ENCODE measurements around the gene PPP1R14C.

The PPP1R14C gene

DNA sequence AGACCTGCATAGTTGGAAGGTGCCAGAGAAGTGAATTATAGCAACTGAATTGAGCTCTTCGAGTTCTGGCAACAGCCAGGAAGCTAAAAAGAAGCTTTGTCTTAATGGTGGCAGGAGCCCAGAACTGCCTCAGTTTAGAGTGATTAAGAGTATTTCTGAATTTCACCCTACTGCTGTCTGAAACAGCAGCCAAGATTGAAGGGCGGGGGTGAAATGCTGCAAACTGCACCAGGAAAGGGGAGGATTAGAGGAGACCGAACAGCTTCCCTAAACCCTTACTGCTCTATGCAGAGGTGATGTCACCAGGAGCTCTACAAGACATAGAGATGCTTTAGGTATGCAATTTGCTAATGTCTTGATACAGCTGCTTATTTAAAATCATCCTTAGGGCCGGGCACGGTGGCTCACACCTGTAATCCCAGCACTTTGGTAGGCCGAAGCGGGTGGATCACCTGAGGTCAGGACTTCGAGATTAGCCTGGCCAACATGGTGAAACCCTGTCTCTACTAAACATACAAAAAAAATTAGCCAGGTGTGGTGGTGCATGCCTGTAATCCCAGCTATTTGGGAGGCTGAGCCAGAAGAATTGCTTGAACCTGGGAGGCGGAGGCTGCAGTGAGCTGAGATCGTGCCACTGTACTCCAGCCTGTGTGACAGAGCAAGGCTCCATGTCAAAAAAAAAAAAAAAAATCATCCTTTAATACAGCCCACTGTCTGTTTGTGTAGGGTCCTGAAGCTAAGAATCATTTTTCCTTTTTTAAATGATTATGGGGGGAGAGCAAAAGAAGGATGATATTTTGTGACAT is 134.3 kb downstream of the PPP1R14C start:
- Histone ChIP-seq H3K4me3 (peak overlapping the region; percentile 50), H3K27ac (no peak overlapping the region), H3K36me3 (ENCODE audit: insufficient read depth, low read length) (no peaks in the 10 kb centered on the region), H3K9ac (ENCODE audit: insufficient read length) (no peak overlapping the region), H3K9me3 (ENCODE audit: low read depth, low read length) (no peaks in the 10 kb centered on the region)
- DNase-seq (ENCODE audit: low read depth, low spot score): no peak
- TF ChIP-seq EZH2 (IDR thresholded peaks at IDR 0.05): no peak
- no peak for TF ChIP-seq POLR2AphosphoS5 (IDR thresholded peaks at IDR 0.05; ENCODE audit: borderline replicate concordance, low read depth, low read length)
- TF ChIP-seq FOXP2 (optimal IDR thresholded peaks at IDR 0.05; ENCODE audit: control extremely low read depth, extremely low read length, insufficient read depth): no peak

DNA sequence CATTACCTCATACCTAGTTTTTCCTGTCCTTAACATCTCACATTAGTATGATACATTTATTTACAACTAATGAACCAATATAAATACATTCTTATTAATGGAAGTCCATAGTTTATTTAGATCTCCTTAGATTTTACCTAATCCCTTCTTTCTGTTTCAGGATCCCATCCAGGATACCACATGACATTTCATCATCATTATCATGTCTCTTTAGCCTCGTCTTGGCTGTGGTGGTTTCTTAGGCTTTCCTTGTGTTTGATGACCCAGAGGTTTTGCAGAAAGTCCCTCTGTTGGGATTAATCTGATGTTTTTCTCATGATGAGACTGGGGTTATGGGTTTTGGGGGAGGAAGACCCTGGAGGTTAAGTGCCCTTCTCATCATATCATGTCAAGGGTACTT is 136.7 kb downstream of the PPP1R14C start:
- no peak overlapping the region for H3K4me3 ChIP-seq

DNA sequence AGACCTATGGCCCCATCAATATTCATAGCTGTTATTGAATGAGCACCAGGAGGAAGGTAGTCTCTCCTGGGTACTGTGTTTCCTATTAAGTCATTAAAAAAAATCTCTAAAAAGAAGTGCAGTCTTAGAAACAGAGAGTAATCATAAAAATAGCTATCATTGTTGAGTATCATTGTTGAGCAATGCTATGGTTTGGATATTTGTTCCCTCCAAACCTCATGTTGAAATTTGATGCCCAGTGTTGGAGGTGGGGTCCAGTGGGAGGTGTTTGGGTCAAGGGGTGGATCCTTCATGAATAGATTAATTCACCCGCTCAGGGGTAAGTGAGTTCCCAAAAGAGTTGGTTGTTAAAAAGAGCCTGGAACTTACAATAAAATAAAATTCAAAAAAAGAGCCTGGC is 137.9 kb downstream of the PPP1R14C start:
- Histone ChIP-seq H3K27ac (no peak overlapping the region), H3K9ac (ENCODE audit: insufficient read length) (no peak overlapping the region), H3K4me3 (no peak overlapping the region), H3K36me3 (ENCODE audit: insufficient read depth, low read length) (no peaks in the 10 kb centered on the region), H3K9me3 (ENCODE audit: low read depth, low read length) (no peaks in the 10 kb centered on the region)
- TF ChIP-seq POLR2AphosphoS5 (IDR thresholded peaks at IDR 0.05; ENCODE audit: borderline replicate concordance, low read depth, low read length) (no peak), FOXP2 (optimal IDR thresholded peaks at IDR 0.05; ENCODE audit: control extremely low read depth, extremely low read length, insufficient read depth) (no peak), EZH2 (IDR thresholded peaks at IDR 0.05) (no peak)
- DNase-seq (ENCODE audit: low read depth, low spot score): no peak

More for the DNA sequence above, 136.7 kb downstream of the PPP1R14C start:
- H3K9me3 ChIP-seq (ENCODE audit: low read depth, low read length): no peaks in the 10 kb centered on the region
- H3K36me3 ChIP-seq (ENCODE audit: insufficient read depth, low read length): no peaks in the 10 kb centered on the region
- TF ChIP-seq EZH2 (IDR thresholded peaks at IDR 0.05) (no peak), FOXP2 (optimal IDR thresholded peaks at IDR 0.05; ENCODE audit: control extremely low read depth, extremely low read length, insufficient read depth) (no peak), POLR2AphosphoS5 (IDR thresholded peaks at IDR 0.05; ENCODE audit: borderline replicate concordance, low read depth, low read length) (no peak)
- no peak overlapping the region for H3K9ac ChIP-seq (ENCODE audit: insufficient read length)
- no peak for DNase-seq (ENCODE audit: low read depth, low spot score)
- H3K27ac ChIP-seq: no peak overlapping the region

DNA sequence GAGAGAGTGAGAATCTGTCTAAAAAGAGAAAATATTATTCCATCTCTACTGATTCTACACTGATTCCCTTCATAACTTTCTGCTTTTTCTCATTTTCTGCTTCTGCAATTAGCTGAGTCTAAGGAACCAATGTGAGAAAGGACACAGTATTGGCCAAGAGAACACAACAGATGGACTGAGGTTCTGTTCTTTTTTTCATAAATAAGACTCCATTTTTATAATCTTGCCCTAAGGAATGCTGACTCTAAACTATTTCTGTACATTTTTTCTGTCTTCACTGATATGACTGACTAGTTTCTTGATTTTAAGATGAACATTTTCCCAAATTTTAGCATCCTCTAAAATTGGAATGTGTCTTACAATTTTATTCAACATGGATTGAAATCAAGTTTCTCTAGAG is 138.9 kb downstream of the PPP1R14C start:
- H3K36me3 ChIP-seq (ENCODE audit: insufficient read depth, low read length): no peaks in the 10 kb centered on the region
- no peak for DNase-seq (ENCODE audit: low read depth, low spot score)
- no peak overlapping the region for H3K4me3 ChIP-seq
- no peak overlapping the region for H3K27ac ChIP-seq
- H3K9ac ChIP-seq (ENCODE audit: insufficient read length): no peak overlapping the region
- TF ChIP-seq FOXP2 (optimal IDR thresholded peaks at IDR 0.05; ENCODE audit: control extremely low read depth, extremely low read length, insufficient read depth) (no peak), EZH2 (IDR thresholded peaks at IDR 0.05) (no peak), POLR2AphosphoS5 (IDR thresholded peaks at IDR 0.05; ENCODE audit: borderline replicate concordance, low read depth, low read length) (no peak)
- no peaks in the 10 kb centered on the region for H3K9me3 ChIP-seq (ENCODE audit: low read depth, low read length)

DNA sequence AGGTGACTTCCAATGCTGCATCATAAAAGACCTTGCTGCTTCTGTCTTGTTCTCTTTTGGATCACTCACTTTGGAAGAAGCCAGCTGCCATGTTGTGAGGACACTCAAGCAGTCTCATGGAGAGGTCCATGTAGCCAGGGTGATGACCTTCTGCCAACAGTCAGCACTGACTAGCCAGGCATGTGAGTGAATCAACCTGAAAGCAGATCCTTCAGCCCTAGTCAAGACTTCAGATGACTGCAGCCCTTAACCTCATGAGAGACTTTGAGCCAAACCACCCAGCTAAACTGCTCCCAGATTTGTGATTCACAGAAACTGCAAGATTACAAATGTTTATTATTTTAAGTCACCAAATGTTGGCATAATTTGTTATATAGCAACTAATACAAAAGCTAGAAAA is 140.0 kb downstream of the PPP1R14C start:
- DNase-seq (ENCODE audit: low read depth, low spot score): no peak
- Histone ChIP-seq H3K4me3 (no peak overlapping the region), H3K36me3 (ENCODE audit: insufficient read depth, low read length) (no peaks in the 10 kb centered on the region), H3K9ac (ENCODE audit: insufficient read length) (no peak overlapping the region), H3K27ac (no peak overlapping the region), H3K9me3 (ENCODE audit: low read depth, low read length) (no peaks in the 10 kb centered on the region)
- no peak for TF ChIP-seq EZH2 (IDR thresholded peaks at IDR 0.05)
- no peak for TF ChIP-seq FOXP2 (optimal IDR thresholded peaks at IDR 0.05; ENCODE audit: control extremely low read depth, extremely low read length, insufficient read depth)
- no peak for TF ChIP-seq POLR2AphosphoS5 (IDR thresholded peaks at IDR 0.05; ENCODE audit: borderline replicate concordance, low read depth, low read length)

DNA sequence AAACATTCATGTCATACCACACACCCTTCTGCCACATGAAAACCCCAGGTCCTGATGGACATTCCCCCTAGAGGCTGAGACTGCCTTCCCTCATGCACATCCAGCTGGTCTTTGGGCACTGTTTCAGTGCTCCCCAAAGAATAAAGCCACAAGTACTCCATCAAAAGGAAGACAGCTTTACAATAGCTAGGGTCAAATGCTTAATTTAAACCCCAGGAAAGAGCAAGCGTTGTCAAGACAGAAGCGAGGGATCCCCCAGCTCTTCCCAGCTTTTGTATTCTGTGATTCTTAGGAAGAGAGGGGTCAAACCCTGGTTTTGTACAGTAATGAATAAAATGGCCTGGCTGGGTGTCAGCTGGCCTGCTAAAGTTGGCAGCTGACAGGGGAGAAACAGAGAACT is 143.6 kb downstream of the PPP1R14C start:
- TF ChIP-seq FOXP2 (optimal IDR thresholded peaks at IDR 0.05; ENCODE audit: control extremely low read depth, extremely low read length, insufficient read depth): no peak
- TF ChIP-seq EZH2 (IDR thresholded peaks at IDR 0.05): no peak
- no peak for TF ChIP-seq POLR2AphosphoS5 (IDR thresholded peaks at IDR 0.05; ENCODE audit: borderline replicate concordance, low read depth, low read length)
- no peaks in the 10 kb centered on the region for H3K36me3 ChIP-seq (ENCODE audit: insufficient read depth, low read length)
- H3K4me3 ChIP-seq: no peak overlapping the region
- H3K9ac ChIP-seq (ENCODE audit: insufficient read length): no peak overlapping the region
- H3K9me3 ChIP-seq (ENCODE audit: low read depth, low read length): no peaks in the 10 kb centered on the region
- no peak overlapping the region for H3K27ac ChIP-seq
- DNase-seq (ENCODE audit: low read depth, low spot score): no peak

DNA sequence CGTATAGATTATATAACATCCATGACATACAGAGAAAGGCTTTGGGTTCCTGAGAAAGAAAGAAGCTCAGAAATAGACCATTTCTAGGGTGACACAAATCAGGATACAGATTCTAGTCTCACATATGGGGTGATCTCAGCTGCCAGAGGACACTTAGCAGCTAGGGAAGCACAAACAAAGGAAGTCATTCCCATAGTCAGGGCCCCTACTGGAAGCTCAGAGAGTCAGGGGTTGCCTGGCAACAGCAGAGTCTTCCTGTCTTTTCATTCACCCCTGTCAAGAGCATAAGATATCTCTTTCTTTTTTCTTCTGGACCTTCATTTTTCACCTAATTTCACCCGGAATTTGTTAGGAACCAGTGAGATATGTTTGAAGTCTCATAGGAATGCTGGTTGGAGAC is 144.1 kb downstream of the PPP1R14C start:
- Histone ChIP-seq H3K4me3 (no peak overlapping the region), H3K36me3 (ENCODE audit: insufficient read depth, low read length) (no peaks in the 10 kb centered on the region)
- no peak for DNase-seq (ENCODE audit: low read depth, low spot score)

DNA sequence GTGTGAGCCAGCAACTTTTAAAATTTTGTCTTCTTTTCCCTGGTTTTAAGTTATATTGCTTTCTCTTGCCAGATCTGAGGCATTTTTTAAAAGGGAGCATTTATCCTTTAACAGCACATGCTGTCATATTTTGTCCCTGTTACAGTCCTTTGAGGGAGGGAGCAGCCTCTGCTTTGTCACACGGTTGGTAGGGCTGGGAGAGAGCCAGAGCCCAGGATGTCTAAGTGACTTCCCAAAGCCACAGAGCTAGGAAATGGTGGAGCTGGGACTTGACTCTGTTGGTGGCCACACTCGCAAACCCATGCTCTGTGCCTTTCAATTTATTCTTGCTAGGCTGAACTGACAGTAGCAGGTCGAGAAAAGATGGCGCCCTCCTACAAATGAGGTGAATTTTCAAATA is 145.6 kb downstream of the PPP1R14C start:
- Histone ChIP-seq H3K9ac (ENCODE audit: insufficient read length) (no peak overlapping the region), H3K27ac (no peak overlapping the region), H3K4me3 (no peak overlapping the region), H3K36me3 (ENCODE audit: insufficient read depth, low read length) (no peaks in the 10 kb centered on the region), H3K9me3 (ENCODE audit: low read depth, low read length) (no peaks in the 10 kb centered on the region)
- no peak for TF ChIP-seq EZH2 (IDR thresholded peaks at IDR 0.05)
- TF ChIP-seq POLR2AphosphoS5 (IDR thresholded peaks at IDR 0.05; ENCODE audit: borderline replicate concordance, low read depth, low read length): no peak
- TF ChIP-seq FOXP2 (optimal IDR thresholded peaks at IDR 0.05; ENCODE audit: control extremely low read depth, extremely low read length, insufficient read depth): no peak
- DNase-seq (ENCODE audit: low read depth, low spot score): no peak

More for the DNA sequence above, 144.1 kb downstream of the PPP1R14C start:
- TF ChIP-seq FOXP2 (optimal IDR thresholded peaks at IDR 0.05; ENCODE audit: control extremely low read depth, extremely low read length, insufficient read depth): no peak
- TF ChIP-seq EZH2 (IDR thresholded peaks at IDR 0.05): no peak
- no peak for TF ChIP-seq POLR2AphosphoS5 (IDR thresholded peaks at IDR 0.05; ENCODE audit: borderline replicate concordance, low read depth, low read length)
- no peak overlapping the region for H3K9ac ChIP-seq (ENCODE audit: insufficient read length)
- H3K27ac ChIP-seq: no peak overlapping the region
- H3K9me3 ChIP-seq (ENCODE audit: low read depth, low read length): no peaks in the 10 kb centered on the region

Data from SK-N-MC (cell line).